CD4-positive, alpha-beta T cell treated with Interleukin-4 for 4 hours (primary cell): ENCODE results near the gene BOLL.
"Not testable (repeated sequence)": the region's sequence is repeated elsewhere in the genome, so short reads cannot be mapped to it uniquely, and the experiment has no call there.

ENCODE experiments used
- DNase-seq: peaks from one replicate; pipeline ENCODE4 v3.0.0-alpha.2; 2020

BOLL gene

DNA sequence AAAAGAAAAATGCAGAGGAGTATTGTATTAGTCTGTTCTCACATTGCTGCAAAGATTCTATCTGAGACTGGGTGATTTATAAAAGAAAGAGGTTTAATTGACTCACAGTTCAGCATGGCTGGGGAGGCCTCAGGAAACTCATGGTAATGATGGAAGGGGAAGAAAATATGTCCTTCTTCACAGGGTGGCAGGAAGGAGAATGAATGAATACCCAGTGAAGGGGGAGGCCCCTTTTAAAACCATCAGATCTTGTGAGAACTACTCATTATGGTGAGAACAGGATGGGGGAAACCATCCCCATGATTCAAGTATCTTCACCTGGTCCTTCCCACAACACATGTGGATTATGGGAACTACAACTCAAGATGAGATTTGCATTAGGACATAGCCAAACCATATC lies 10.2 kb upstream of the BOLL start:
- DNase-seq, result no peak

DNA sequence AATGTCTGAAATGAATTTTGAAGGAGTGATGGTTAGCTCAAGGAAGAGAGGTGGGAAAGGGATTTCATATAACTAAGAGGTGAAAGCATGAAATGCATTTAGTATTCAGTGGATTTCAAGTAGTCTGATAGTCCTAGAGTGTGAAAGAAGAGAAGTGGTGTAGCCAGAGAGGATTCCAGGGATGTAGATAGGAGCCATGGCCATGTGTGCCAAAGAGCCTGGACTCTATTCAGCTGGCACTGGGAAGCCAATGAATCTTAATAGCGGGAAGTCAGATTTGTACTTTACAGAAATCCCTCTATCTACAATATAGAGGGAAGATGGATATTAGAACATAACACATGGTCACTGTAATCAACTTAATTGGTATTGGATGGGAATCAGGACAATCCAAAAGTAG lies 8.3 kb upstream of the BOLL start:
- no peak for DNase-seq

DNA sequence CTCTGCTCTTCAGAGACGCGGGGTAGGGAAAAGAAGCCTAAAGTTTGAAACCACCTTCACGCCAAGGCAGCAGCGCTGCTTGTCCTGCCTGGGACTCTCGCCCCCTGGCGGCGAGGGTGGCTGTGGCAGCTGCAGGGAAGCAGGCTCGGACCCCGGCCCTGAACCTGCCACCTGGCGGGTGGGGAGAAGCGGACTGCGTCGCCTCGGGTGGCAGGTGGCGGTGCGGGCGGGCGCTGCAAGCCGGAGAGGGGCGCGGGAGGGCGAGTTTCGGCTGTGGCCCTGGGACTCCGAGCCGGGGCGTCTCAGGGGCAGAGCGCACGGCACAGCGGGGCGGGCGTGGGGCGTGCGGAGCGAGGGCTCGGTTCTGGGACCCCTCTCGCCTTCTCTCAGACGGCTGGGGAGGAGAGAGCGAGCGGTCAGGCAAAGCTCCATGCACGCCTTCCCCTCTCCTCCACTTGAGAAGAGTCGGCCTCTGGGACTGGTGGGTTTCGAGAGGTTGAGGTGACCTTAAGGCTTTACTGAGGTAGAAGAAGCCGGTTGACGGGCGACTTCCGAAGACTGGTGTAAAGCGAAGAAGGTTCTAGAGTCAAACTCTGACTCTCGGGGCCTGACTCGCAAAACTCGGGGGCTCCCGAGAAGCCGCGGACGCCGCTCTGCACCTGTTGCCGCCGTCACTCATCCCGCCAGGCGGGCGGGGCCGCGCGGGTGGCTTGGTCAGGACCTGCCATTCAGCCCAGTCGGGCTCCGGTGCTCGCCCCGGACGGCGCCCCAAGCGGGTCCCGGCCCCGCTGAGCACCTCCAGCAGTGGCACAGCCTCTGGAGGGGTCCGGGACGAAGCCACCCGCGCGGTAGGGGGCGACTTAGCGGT lies 1.1 kb upstream of the BOLL start:
- DNase-seq, result peak; percentile 43

DNA sequence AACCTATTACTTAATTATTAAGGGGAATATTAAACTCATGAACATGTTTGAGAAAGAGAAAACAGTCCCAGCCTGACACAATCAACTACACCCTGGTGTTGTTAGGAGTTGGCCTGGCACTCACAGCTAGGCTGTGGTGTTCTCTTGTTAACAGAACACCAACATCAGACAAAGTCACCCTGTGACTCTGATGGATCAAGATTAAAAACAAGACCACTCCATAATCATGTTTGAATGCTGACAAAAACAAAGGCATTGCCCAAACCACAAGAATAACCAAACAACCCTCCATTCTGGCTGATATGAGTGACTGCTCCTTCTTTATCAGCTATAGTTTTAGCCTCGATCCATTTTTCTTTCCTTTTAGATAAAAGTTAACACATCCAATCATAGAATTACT lies 3.0 kb downstream of the BOLL start:
- no peak for DNase-seq

DNA sequence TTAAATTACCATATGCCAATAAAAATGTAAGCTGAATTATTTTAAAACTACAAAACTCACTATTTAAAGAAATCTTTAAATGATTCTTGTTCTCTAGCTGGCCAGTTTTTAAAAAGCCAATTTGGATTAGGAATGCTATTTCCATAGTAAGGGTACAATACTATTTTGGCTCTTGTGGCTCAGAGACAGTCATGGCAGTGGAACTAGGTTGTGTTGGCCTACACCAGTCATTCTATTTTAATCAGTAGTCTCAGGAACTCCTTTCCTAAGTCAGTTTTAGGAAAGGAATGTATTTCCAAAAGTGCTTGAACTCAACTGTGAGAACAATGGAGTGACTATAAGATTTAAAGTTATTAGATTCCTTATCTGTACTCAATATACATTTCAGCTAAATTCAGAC lies 5.9 kb downstream of the BOLL start:
- no peak for DNase-seq

DNA sequence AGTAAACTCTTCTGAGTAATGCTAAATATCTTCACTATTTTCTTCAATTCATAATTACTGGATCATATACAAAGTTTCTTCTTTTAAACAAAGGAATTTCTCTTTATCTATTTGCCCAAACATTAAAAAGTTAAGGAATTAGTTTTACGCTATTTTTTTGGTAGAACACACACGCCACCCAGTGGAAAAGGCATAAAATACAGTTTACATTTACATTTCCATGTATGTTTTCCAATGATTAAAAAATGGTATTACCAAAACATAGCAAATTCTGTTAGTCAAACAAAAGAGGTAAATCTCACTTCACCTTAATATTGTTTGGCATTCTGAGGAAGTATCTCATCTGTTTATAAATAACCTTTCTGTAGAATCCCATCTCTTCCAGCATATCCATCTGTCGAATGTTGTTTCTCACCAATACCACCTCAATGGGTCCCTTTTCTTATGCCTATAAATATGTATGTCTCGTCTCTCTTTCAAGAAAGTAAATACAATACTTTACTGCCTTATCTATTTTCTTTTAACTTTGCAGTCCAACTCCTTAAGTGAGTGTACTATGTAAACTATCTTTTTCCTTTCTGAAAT lies 7.2 kb downstream of the BOLL start:
- peak; percentile 41 for DNase-seq

DNA sequence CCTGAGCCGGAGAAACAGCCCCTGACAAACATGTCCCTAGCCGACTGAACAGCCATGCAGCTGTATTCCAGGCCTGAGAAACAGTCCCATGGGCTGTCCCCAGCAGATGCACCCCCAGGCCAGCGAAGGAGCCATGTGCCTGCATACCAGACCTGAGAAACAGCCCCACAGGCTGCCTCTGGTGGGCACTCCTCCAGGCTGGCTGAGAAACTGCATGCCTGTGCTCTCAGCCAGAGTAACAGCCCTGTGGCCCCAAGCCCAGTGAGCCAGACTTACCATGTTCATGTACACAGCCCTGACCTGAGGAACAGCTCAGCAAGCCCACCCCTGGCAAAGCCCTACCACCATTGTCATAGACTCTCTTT lies 24.8 kb downstream of the BOLL start:
- DNase-seq, result no peak

DNA sequence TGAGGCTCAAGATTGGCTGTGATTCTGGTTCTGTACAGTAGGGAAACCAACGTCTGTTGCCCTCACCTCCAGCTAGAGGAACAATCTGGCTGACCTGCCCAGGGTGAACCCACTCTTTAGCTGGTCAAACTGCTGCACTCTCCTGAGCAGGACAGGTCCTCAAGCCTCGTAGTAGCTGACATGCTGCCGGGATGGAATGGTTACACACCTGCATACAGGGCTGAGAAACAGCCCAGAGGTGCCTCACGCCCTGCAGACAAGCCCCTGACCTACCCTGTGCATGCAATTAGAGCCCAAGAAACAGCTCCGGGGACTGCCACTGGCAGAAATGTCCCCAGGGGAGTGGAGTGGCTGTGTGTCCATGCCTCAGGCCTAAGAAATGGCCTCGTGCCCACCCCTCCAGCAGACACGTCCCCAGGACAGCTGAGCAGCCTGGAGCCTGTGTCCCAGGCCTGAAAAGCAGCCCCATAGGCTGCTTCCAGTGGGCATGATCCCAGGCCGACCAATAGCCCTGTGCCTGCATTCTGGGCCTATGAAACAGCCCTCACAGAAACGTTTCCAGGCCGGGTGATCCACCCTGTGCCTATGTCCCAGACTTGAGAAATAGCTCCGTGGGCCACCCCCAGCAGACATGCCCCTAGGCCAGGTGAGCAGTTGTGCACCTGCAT lies 25.4 kb downstream of the BOLL start:
- no peak for DNase-seq

DNA sequence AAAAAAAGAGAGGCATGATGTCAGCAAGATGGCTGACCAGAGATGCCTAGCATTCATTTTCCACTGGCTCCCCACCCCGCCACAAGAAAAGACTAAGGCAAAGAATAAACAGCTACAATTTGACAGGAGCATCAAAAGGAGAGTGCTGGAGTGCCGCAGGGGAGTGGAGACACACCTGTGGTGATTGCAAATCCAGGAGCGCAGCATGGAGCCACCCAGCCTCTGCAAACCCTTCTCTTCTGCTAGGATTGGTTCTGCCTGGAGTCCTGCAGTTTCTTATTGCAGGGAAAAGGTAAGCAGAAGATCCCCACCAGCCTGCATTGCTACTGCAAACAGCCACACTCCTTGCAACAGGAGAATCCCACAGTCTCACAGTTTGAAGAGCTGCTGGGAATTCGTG lies 26.1 kb downstream of the BOLL start:
- no peak for DNase-seq

DNA sequence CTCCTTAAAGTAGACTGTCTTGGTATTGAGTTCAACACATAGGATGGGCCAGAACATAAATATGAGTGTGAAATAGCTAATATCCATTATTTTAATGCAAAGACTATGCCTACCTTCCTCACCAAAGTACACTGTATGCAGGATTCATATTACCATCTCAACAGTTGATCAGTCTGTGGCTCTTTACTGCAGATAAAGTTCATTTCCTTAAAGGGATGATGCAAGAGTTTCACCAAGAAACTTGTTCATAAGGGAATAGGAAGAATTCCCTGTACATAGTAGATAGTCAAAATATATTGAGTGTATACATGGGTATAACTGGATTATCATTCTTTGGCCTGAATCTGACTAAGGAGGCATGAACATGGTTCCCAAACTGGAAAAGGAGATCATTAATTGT lies 44.9 kb downstream of the BOLL start:
- DNase-seq, result no peak

DNA sequence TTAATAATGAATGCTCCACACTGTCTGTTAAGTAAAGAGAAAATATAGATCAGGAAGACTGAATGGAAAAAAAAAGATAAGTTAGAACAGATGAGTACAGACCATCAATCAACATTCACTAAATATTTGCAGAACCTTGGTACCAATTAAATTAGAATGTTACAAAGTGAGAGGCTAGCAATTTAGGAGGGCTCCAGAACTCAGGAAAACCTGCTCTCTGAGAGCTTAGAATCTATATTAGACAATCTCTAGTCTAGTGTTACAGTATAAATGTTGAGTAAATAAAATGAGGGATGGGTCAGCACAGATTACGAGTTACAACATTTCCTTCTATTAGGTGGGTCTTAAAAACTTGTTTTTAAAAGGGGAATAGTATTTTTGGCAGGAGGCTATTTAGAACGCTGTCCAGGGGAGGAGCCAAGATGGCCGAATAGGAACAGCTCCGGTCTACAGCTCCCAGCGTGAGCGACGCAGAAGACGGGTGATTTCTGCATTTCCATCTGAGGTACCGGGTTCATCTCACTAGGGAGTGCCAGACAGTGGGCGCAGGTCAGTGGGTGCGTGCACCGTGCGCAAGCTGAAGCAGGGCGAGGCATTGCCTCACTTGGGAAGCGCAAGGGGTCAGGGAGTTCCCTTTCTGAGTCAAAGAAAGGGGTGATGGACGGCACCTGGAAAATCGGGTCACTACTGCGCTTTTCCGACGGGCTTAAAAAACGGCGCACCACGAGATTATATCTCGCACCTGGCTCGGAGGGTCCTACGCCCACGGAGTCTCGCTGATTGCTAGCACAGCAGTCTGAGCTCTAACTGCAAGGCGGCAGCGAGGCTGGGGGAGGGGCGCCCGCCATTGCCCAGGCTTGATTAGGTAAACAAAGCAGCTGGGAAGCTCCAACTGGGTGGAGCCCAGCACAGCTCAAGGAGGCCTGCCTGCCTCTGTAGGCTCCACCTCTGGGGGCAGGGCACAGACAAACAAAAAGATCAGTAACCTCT lies 56.3 kb downstream of the BOLL start:
- not testable (repeated sequence) for DNase-seq

DNA sequence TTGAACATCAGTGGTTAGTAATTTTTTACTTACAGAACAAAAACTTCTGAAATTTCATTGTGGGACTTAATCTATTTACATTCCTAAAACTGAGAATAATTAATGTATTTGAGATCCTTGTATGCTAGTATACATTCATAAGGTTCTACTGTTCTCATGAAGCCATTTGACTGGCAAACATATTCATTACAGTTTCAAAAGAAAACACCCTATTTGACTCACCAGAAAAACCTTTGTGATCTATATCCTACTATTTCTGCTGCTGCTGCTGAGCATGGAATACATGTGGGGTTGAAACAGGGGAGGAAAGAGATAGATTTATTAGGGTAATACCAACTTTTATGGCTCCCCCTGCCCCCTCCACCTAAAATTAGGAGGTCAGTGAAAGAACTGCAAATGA lies 58.1 kb downstream of the BOLL start:
- no peak for DNase-seq

DNA sequence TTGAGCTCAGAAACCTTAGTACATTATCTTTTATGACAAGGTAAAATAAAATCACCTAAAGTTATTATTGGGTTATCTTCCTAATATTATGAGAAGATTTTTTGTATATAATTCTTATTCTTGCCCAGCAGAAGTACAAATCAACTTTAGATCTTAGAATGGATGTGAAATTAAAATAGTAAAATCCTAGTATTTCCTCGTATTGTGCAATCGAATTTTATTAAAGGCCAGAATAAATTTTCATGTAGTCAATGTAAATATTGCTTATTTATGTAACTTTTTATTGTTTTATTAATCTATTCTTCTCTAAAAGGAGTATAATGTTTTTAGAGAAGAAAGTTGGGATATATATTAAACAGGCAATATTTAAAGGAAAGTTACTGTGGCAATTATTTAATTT lies 67.3 kb downstream of the BOLL start:
- no peak for DNase-seq

DNA sequence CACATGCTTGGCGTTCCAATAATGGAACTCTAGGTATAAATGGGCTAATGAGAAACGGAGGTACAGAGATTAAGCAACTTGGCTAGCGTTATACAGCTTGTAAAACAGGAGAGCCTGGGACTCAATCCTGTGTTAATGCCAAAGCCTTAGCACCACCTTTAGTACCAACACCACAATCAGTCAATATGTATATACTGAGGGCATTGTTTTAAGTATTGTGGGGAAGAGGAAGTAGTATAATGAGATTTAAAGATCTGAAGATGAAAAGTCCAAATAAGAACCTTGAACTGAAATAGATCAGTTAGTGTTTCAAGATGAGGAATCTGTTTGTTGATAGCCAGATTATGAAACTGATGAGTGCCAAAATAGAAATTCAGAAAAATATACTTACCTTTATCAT lies 71.8 kb downstream of the BOLL start:
- DNase-seq, result no peak

DNA sequence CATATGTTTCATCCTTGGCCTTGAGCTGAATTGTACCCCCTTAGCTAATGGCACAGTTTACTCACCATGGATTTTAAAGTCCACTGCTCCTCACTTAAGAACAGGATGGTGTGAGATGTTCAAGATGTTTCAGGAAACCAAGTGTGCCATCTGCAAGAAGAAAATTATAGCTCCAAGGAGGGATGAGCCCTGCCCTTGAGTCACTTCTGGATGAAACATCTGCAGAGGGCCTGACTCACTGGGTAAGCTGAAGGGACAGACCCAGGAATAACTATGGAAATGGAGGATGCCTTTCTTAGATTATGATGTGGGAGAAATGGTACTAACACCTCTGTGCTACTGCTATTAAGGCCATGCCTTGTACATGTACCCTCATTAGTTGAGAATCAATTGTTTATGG lies 73.5 kb downstream of the BOLL start:
- no peak for DNase-seq

DNA sequence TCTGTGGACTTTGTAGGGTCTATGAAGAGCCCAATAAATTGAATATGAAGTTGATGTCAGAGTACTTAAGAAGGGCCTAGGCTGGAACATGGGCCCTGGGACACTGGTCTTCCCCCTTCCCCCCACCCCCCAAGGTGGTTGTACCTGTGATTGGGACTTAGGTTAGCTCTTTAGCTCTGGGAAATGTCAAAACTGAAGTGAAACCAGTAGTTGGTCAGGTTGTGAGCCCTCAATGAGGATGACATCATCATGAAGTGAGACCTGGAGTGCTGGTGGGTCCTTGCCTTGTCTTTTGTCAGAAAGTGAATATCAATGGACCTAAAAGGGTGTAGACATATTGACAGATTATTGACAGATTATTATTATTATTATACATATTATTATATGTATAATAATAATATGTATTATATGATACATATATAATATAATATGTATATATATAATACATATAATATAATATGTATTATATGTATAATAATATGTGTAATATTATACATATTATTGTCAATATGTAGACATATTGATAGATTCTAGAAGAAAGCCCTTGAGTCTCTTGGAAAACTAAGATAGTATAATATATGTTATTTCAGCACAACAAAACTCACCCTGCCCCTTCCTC lies 74.6 kb downstream of the BOLL start:
- DNase-seq, result no peak

DNA sequence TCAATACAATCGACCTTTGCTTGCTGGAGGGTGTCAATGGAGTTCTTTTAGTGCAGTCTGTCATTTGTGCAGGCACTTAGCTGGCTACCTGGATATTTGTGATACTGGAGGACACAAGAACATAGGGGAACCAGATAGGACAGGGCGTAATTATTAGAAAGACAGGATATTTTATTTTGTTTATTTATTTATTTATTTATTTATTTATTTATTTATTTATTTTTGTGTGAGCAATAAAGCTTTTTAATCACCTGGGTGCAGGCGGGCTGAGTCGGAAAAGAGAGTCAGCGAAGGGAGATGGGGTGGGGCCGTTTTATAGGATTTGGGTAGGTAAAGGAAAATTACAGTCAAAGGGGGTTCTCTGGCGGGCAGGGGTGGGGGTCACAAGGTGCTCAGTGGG lies 76.0 kb downstream of the BOLL start:
- DNase-seq, result not testable (repeated sequence)

DNA sequence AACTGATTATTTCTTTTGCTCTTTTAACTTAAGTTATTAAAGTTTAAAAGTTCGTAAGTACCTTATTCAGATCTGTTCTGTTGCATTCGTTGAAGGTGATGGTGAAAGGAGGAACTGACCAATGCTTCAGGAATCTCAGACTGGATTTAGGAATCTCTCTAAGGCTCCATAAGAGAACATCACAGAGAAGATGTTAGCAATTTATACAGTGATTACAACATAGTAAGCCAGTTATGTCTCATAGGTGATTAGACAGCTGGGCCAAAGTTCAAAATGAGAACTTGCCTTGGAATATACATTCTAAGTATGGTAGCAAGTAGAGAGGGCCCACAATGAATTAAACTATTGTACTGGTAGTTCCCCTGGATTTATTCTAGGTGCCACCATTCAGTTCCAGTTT lies 76.8 kb downstream of the BOLL start:
- no peak for DNase-seq

DNA sequence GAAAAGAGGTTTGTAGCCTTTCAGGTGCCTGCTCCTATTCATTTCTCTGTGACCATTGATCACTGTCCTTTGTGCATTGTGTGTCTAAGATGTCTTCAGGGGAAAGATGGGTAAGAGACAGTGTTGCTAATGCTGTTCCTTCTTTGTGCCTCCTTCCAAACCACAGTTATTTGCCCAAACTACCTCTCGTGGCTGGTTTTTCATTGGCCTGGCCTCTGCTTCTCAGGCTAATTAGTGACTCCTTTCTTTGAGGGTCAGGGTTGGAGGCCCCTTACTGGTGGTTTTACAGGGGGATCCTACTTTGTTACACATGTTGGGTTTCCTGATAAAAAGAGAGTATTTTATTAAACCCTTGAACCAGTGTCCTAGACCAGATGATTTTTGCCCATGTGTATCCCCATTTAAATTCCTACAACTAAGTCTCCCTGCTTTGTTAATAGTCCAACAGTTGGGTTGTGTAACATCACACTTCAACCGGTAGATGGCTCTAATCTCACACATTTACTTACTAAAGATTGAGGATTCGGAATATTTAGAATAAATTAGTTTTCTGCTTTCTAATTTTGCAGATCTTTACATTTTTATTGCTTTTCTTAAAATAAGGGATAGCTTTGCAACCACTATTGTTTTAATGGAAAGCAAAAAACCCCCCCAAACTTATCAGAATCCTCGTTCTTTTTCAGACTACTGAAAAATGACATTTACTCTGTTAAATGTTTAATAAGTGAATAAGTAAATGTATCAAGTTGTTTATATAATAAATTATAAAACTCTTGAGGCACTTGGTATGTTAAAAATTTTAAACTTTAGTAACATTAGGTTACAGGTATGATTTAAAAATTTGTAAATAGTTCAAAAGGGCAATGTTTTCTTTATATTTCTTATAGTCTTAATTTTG lies 77.6 kb downstream of the BOLL start:
- DNase-seq, result peak; percentile 45

DNA sequence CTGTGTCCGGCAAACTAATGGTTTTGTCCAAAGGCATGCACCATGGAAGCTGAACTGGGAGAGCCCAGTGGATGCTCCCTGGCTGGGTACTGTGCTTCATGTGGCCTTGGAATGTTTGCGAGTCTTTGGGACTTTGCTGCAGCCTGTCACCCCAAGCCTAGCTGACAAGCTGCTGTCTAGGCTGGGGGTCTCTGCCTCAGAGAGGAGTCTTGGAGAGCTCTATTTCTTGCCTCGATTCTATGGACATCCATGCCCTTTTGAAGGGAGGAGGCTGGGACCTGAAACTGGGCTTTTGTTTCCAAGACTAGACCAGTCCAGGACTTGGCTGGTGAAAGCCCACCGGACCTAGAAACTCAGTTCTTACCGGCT lies 78.3 kb downstream of the BOLL start:
- no peak for DNase-seq
